ENCODE measurements around the gene SPATA19.

DNA sequence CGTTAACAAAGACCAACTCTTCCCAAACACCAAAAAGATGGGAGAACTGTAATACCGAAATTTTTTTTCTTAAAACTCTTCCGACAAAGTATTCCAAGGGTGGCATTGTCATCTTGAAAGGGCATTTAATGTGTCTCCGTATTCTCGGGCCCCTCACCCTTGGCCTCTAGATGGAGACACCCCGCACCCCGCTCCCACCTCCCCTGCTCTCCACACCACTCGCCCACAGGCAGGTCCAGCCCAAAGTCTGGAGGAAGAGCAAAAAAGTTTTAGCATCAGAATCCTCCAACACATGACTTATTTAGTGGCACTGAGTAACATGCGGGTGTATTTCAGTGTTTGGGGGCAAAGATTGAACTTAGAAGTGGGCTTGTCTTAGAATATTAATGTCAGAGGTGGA, 20.7 kb downstream of the SPATA19 start:
- TF ChIP-seq, protein P1, sequence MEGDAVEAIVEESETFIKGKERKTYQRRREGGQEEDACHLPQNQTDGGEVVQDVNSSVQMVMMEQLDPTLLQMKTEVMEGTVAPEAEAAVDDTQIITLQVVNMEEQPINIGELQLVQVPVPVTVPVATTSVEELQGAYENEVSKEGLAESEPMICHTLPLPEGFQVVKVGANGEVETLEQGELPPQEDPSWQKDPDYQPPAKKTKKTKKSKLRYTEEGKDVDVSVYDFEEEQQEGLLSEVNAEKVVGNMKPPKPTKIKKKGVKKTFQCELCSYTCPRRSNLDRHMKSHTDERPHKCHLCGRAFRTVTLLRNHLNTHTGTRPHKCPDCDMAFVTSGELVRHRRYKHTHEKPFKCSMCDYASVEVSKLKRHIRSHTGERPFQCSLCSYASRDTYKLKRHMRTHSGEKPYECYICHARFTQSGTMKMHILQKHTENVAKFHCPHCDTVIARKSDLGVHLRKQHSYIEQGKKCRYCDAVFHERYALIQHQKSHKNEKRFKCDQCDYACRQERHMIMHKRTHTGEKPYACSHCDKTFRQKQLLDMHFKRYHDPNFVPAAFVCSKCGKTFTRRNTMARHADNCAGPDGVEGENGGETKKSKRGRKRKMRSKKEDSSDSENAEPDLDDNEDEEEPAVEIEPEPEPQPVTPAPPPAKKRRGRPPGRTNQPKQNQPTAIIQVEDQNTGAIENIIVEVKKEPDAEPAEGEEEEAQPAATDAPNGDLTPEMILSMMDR (IDR thresholded peaks at IDR 0.05), result no peak
- no peak for TF ChIP-seq POLR2A (IDR thresholded peaks at IDR 0.05)

All from Peyer's patch (tissue), 4 donors.